Amniotic epithelial cell (primary cell): ENCODE results near the gene RTKN.
"Not testable (repeated sequence)": the region's sequence is repeated elsewhere in the genome, so short reads cannot be mapped to it uniquely, and the experiment has no call there.

Source experiments
- DNase-seq: peaks from one replicate; pipeline ENCODE4 v3.0.0-alpha.2; 2010; ENCODE audit warnings: low read depth

The RTKN gene

GRCh38 chr2:74436848-74437695, 4.7 kb downstream of the RTKN start:
- no peak for DNase-seq

DNA sequence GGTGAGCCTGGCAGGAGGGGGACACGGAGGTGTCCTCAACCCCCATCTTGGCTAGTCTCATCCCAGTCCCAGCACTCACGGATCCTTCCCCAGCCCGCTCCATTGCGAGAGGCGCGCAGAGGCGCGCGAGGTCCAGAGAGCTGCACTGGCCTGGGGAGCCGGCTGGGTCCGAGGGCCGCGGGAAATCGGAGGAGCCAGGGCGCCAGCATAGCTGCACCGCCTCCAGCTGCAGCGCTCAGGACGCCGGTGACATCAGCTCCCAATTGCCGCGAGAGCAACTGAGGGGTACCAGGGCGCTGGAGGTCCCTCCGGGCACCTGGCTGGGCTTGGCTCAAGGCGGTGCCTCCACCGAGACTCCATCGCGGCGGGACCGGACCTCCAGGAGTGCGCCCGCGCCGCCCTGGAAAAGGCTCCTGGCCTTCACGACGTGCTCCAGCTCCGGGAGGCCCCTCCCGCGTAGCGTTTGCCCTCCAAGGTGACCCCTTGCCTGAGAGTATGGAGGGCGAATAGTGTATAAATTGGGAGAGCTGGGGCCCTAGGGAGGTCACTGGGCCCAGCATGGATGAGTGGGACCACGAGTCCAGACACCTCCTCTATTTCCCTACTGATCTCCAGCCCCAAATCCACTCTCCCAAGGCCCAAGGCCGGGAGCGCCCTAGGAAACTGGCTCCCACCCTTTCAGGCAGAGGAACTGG, 5.5 kb downstream of the RTKN start:
- no peak for DNase-seq

- DNase-seq = no peak
Measured at GRCh38 chr2:74430502-74430901, 11.2 kb downstream of the RTKN start.

DNA sequence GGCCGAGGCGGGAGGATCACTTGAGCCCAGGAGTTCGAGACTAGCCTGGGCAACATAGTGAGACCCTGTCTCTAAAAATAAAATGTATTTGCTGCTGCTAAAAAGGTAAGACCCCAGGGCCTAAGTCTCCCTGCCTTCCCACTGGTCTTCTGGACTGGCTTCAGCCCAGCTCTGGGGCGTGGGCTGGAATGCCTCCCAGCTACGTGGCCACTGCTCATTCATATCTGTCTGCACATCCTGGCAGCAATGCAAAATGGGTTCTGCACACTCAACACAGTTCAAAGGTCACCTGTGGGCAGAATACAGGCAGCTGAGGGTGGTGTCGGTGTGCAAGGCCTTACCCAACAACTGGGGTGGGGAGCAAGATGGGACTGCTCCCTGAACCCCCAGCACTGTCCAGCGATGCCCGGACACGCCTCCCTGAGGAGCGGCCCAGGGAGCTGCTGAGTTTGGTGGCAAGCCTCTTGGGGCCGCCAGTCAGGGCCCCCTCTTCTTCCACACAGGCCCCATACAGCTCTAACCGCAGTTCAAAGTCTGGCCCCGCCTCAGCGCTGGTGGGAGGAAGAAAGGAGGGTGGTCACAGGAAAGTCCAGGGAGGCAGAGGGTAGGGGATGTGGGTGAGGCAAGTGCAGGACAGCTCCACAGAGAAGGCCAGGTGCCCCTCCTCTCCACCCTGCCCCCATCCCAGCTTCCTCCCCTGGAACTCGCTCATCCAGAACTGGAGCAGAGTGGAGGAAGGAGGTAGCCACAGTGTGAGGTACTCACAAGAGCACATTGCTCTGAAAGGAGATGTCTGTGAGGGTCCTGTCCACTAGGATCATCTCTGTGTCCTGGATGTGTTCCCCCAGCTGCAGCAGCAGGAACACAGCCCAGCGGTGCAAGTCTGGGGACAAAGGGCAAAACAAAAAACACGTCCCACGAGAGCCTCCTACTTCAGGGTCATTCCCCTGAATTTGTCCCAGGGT, 12.0 kb downstream of the RTKN start:
- peak; percentile 67 for DNase-seq

DNA sequence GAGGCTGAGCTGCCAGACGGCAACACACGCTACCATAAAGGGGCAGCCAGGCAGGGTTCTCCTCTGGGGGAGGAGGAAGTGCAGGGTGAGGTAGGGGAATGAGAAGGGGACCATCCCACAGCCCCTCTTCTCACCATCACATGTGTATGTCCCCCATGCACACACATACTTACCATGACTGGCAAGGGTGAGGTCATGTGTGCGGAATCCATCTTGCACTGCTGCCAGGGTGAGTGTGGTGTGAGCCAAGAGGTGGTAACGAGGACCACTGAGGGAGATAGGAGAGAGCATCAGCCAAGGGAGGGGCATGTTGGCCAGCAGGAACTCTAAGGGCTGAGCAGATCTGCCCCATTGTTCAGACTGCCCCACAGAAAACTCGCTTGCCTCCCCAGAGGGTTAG, 13.1 kb downstream of the RTKN start:
- no peak for DNase-seq

DNA sequence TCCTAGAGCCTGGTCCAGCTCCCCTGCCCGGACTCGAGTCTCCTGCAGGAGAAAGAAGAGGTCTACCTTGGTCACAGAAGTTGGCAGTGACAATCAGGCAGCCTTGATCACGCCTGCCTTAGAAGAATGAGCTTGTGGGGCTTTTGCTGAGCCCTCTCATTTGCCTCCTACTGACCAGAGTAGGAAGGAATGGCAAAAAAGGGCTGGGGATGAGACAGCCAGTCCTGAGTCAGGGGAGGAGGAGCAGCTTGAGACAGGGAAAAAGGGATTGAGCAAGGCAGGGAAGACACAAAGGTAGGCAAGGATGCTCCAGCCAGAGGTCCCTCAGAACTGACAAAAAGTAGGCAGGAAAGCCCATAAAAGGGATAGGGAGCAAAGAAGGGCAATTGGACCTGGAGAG, 14.2 kb downstream of the RTKN start:
- DNase-seq = no peak

GRCh38 chr2:74426181-74426758, 15.5 kb downstream of the RTKN start:
- no peak for DNase-seq

DNA sequence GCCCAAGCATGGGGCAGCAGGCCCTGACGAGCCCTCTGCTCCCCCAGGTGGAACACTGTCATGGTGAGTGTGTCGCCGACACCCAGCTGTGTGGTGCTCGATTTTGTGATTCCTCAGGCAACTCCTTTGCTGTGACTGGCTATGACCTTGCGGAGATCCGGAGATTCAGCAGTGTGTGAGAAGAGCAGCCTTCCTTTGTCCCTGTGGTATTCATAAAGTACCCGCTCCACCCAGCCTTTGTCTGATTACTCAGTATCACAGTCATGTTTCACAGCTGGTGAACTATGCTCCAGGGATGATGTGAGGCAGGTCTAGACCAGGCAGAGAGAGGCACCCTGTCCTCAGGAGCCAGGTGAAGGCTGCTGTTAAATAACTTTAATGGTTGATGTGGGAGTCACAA, 16.2 kb downstream of the RTKN start:
- no peak for DNase-seq

GRCh38 chr2:74424995-74425406, 16.7 kb downstream of the RTKN start:
- no peak for DNase-seq

DNA sequence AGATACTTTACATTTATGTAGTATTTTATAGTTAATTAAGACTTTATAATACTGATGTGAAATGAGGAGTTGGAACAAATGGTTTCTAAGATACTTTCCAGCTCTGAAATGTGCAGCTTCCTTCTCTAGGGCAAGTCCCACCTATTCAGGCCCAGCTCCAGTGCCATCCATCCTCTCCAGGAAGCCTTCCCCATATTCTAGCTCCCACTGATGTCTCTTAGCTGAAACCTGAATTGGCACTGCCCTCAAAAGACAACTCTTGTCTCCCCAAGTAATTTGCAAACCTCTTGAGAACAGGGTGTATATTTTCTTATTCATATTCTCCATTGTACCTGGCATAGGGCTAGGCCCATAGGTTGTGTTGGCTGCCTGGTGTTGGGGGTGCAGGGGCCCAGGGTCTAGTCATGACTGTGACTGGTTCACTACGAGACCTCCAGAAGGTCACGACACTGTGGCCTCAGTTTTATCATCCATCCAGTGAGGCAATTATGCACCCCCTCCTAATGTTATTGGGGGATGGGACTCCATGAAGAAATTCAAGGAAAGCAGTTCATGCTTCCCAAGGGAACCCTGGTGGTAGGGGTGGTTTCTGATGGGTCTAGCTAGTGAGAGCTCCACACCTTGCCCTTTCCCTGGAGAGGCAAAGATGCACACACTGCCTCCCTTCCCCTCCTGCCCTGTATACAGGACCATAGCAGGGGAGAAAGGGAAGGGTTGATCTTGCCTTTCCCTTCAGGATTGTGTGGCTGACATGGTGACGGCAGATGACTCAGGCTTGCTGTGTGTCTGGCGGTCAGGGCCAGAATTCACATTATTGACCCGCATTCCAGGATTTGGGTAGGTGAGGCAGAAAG, 17.4 kb downstream of the RTKN start:
- no peak for DNase-seq

DNA sequence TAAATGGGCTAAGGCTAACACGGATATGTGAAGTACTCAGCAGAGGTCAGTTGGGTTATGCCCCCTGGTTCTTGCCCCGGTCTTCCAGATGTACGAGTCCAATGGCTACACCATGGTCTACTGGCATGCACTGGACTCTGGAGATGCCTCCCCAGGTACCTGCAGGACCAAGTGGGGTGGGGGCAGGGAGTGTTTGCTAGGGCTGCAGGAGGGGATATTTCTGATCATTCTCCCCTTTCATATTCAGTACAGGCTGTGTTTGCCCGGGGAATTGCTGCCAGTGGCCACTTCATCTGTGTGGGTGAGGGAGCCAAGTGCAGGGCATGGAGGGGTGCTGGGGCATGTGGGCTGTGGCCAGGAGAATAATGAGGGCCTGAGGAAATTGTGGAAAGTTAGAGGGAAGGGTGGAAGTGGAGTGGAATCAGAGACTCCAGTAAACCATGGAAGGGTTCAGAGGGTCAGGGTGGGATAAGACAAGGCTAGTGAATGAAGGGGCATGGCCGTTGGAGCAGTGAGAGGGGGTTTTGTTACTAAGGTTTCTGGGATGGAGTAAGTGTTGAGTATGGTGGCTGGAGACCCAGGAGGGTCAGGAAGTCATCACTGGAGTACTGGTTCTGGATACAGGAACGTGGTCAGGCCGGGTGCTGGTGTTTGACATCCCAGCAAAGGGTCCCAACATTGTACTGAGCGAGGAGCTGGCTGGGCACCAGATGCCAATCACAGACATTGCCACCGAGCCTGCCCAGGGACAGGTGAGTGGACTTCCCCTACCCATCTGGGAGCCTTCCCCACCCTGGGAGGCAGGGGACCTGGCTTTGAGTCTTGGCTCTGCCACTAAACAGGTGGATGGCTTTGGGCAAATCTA, 18.3 kb downstream of the RTKN start:
- no peak for DNase-seq

- peak; percentile 64 for DNase-seq
Measured at GRCh38 chr2:74421221-74421870, 20.4 kb downstream of the RTKN start, which contains the start of the genes C2orf81 and WDR54. C2orf81 (minus strand) TSS chr2:74421619; CDS start chr2:74421560, 59 bp downstream. WDR54 (plus strand) TSS chr2:74421730; CDS start chr2:74422154, 424 bp downstream.

DNA sequence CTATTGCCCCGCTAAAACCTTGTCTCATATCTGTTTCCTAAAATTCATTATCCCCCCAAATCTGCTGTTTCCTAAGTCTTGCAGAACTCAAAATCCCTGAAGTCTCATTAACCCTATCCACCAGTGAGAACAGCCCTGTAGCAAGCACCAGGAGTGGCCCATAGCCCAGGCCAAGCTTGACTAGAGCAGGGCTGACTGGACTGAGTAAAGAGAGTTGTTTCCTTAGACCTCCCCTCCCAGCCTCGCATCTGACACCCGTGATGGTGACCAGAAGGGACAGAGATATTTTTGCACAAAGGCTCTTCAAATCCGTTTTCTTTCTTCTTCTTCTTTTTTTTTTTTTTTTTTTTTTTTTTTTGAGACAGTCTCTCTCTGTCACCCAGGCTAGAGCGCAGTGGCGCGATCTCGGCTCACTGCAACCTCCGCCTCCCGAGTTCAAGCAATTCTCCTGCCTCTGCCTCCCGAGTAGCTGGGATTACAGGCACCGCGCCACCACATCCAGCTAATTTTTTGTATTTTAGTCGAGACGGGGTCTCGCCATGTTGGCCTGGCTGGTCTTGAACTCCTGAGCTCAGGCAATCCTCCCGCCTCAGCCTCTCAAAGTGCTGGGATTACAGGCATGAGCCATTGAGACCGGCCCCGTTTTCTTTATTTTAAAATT, 21.2 kb downstream of the RTKN start:
- DNase-seq = not testable (repeated sequence)

DNA sequence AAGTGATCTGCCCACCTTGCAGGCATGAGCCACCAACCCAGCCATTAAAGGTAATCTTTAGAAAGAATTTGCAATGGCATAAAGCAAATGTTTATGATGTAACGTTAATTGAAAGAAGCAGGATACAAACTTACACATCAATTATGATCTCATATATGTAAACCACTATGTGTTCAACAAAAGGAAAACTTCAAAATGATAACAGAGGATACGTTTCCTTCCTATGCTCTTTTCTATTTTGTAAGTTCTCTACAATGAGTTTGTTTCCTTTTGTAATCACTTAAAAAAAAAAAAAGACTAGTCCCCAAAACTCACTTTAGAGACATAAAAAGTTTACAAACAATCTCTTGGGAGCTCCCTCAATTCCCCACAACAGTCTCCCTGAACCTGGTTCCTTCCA, 21.7 kb downstream of the RTKN start:
- DNase-seq = no peak

GRCh38 chr2:74419345-74419744, 22.4 kb downstream of the RTKN start:
- no peak for DNase-seq

DNA sequence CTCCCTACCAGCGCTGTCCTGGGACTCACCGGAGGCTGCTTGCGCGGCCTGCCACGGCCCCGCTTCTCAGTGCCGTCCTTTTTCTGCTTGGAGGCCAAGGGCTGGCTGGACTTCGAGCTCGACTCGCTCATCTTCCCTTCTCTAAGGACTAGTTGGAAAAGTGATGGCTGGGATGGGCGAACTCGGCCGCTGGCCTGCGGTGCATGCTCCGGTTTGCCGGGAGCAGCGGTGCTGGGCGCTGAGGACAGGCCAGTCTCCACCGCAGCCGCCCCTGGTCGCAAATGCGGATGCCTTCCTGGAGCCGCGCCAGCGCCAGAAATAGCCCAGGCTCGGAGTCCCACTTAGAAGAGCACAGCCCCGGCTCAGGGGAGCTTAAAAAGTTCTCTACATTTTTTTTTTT, 23.4 kb downstream of the RTKN start:
- DNase-seq = no peak

- no peak for DNase-seq
Measured at GRCh38 chr2:74417763-74418162, 24.0 kb downstream of the RTKN start.

GRCh38 chr2:74417197-74417596, 24.5 kb downstream of the RTKN start:
- DNase-seq = no peak

DNA sequence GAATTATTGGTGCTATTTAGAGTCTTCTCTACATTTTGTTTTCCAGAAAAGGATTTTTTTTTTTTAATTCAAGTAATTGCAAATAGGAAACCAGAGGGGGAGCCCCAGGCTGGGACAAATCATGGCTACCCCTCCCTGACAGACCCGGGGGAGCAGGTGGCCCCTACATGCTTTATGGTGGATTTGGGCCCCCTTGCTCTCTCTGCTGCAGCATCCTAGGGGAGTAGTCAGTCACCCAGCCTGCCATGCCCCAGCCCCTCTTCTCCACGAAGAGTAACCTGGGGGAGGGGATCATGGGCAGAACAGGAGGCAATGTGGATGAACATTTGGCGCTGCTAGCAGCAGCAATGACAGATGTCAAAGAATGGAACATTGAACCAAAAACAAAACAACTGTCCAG, 25.0 kb downstream of the RTKN start:
- DNase-seq = no peak
